ENCODE data around the gene TSPAN16.
A peak's percentile ranks its signal among the peaks of the same experiment; 100 is the strongest.

The TSPAN16 gene

GRCh38 chr19:11291991-11292390 lies 4.0 kb upstream of the TSPAN16 start:
- no peak overlapping the region for H3K27ac Mint-ChIP-seq
- no peaks in the 10 kb centered on the region for H3K9me3 Mint-ChIP-seq
- H3K27me3 Mint-ChIP-seq (ENCODE audit: low read depth, poor library complexity), result peaks cover 15% of the 10 kb centered on the region
- no peaks in the 10 kb centered on the region for H3K36me3 Mint-ChIP-seq (ENCODE audit: low read depth)
- DNase-seq, result no peak
- TF ChIP-seq CTCF (IDR thresholded peaks at IDR 0.05), result no peak
- peaks cover 25% of the 10 kb centered on the region for H3K4me1 Mint-ChIP-seq
- no peak overlapping the region for H3K4me3 Mint-ChIP-seq

- no peak overlapping the region for H3K27ac Mint-ChIP-seq
- H3K4me3 Mint-ChIP-seq, result peak overlapping the region; percentile 80
- TF ChIP-seq CTCF (IDR thresholded peaks at IDR 0.05), result peak; percentile 96
Measured at GRCh38 chr19:11293433-11294389, 2.2 kb upstream of the TSPAN16 start.

GRCh38 chr19:11295180-11295579 lies 780 bp upstream of the TSPAN16 start:
- no peak overlapping the region for H3K27ac Mint-ChIP-seq
- TF ChIP-seq CTCF (IDR thresholded peaks at IDR 0.05), result no peak
- H3K4me3 Mint-ChIP-seq, result no peak overlapping the region
- no peaks in the 10 kb centered on the region for H3K36me3 Mint-ChIP-seq (ENCODE audit: low read depth)
- H3K9me3 Mint-ChIP-seq, result peaks cover 3% of the 10 kb centered on the region
- peaks cover 15% of the 10 kb centered on the region for H3K4me1 Mint-ChIP-seq
- DNase-seq, result no peak
- H3K27me3 Mint-ChIP-seq (ENCODE audit: low read depth, poor library complexity), result peaks cover 28% of the 10 kb centered on the region

More at GRCh38 chr19:11293433-11294389, 2.2 kb upstream of the TSPAN16 start:
- Mint-ChIP-seq H3K27me3 (ENCODE audit: low read depth, poor library complexity) (peaks cover 16% of the 10 kb centered on the region), H3K9me3 (no peaks in the 10 kb centered on the region), H3K36me3 (ENCODE audit: low read depth) (no peaks in the 10 kb centered on the region), H3K4me1 (peaks cover 20% of the 10 kb centered on the region)
- DNase-seq, result peak; percentile 97

- Mint-ChIP-seq H3K27me3 (ENCODE audit: low read depth, poor library complexity) (peaks cover 37% of the 10 kb centered on the region), H3K27ac (no peak overlapping the region), H3K4me3 (no peak overlapping the region), H3K4me1 (peaks cover 15% of the 10 kb centered on the region), H3K9me3 (peaks cover 11% of the 10 kb centered on the region), H3K36me3 (ENCODE audit: low read depth) (no peaks in the 10 kb centered on the region)
- no peak for DNase-seq
- TF ChIP-seq CTCF (IDR thresholded peaks at IDR 0.05), result no peak
Measured at GRCh38 chr19:11296264-11296663, 304 bp downstream of the TSPAN16 start.

GRCh38 chr19:11299946-11300810 lies 4.2 kb downstream of the TSPAN16 start:
- Mint-ChIP-seq H3K4me3 (no peak overlapping the region), H3K27me3 (ENCODE audit: low read depth, poor library complexity) (peaks cover 35% of the 10 kb centered on the region), H3K27ac (no peak overlapping the region), H3K4me1 (no peaks in the 10 kb centered on the region), H3K36me3 (ENCODE audit: low read depth) (no peaks in the 10 kb centered on the region), H3K9me3 (peaks cover 11% of the 10 kb centered on the region)
- TF ChIP-seq CTCF (IDR thresholded peaks at IDR 0.05), result no peak
- DNase-seq, result no peak

Measured in nephron progenitor cell (in vitro differentiated cells).